Activated CD8-positive, alpha-beta memory T cell treated with anti-CD3 and anti-CD28 coated beads, Interleukin-2, amount 50 U/mL, for 24 hours (primary cell): Measurements from ENCODE around the gene PBX1.

Source experiments
- DNase-seq: peaks from one replicate; pipeline ENCODE4 v3.0.0-alpha.2; 2020; ENCODE audit errors: extremely low read depth

PBX1 gene

GRCh38 chr1:164757625-164758024 lies 198.6 kb downstream of the PBX1 start:
- no peak for DNase-seq

- no peak for DNase-seq
Measured at GRCh38 chr1:164759144-164759920, 200.3 kb downstream of the PBX1 start.

- DNase-seq, result no peak
Measured at GRCh38 chr1:164759979-164760469, 201.0 kb downstream of the PBX1 start.

- DNase-seq, result no peak
Measured at GRCh38 chr1:164760569-164760968, 201.6 kb downstream of the PBX1 start.

GRCh38 chr1:164761009-164761408 lies 202.0 kb downstream of the PBX1 start:
- no peak for DNase-seq

GRCh38 chr1:164763098-164763497 lies 204.1 kb downstream of the PBX1 start:
- DNase-seq, result no peak

GRCh38 chr1:164764333-164764732 lies 205.3 kb downstream of the PBX1 start:
- DNase-seq, result no peak

- no peak for DNase-seq
Measured at GRCh38 chr1:164765557-164765956, 206.6 kb downstream of the PBX1 start.

- DNase-seq, result no peak
Measured at GRCh38 chr1:164765992-164766720, 207.2 kb downstream of the PBX1 start.

- DNase-seq, result no peak
Measured at GRCh38 chr1:164767752-164768402, 208.9 kb downstream of the PBX1 start.

- no peak for DNase-seq
Measured at GRCh38 chr1:164768619-164769018, 209.6 kb downstream of the PBX1 start.

- no peak for DNase-seq
Measured at GRCh38 chr1:164769486-164770130, 210.6 kb downstream of the PBX1 start.

GRCh38 chr1:164770131-164770529 lies 211.1 kb downstream of the PBX1 start:
- DNase-seq, result no peak

GRCh38 chr1:164771041-164771618 lies 212.1 kb downstream of the PBX1 start:
- DNase-seq, result no peak

GRCh38 chr1:164771619-164772361 lies 212.8 kb downstream of the PBX1 start:
- no peak for DNase-seq

GRCh38 chr1:164772635-164773034 lies 213.7 kb downstream of the PBX1 start:
- no peak for DNase-seq

- no peak for DNase-seq
Measured at GRCh38 chr1:164773102-164773501, 214.1 kb downstream of the PBX1 start.

GRCh38 chr1:164774413-164774812 lies 215.4 kb downstream of the PBX1 start:
- no peak for DNase-seq

GRCh38 chr1:164774819-164775654 lies 216.1 kb downstream of the PBX1 start:
- no peak for DNase-seq

- DNase-seq, result no peak
Measured at GRCh38 chr1:164777518-164777917, 218.5 kb downstream of the PBX1 start.
